DMS79 treated with DMSO at 0.1 percent for 48 hours (cell line): ENCODE measurements around the gene PROSER2.

ENCODE experiments used
- DNase-seq: peaks from one replicate; lab custom pipeline; 2025; lab: John Stamatoyannopoulos, UW

The PROSER2 gene

GRCh38 chr10:11805792-11806191 is 17.4 kb upstream of the PROSER2 start:
- DNase-seq: no peak

- no peak for DNase-seq
Measured at GRCh38 chr10:11806706-11807105, 16.4 kb upstream of the PROSER2 start.

- DNase-seq: no peak
Measured at GRCh38 chr10:11808808-11809207, 14.3 kb upstream of the PROSER2 start.

- DNase-seq: no peak
Measured at GRCh38 chr10:11810313-11810766, 12.8 kb upstream of the PROSER2 start.

GRCh38 chr10:11810973-11811372 is 12.2 kb upstream of the PROSER2 start:
- DNase-seq: no peak

- no peak for DNase-seq
Measured at GRCh38 chr10:11813177-11813576, 10.0 kb upstream of the PROSER2 start.

- no peak for DNase-seq
Measured at GRCh38 chr10:11813855-11814567, 9.1 kb upstream of the PROSER2 start.

GRCh38 chr10:11819027-11819426 is 4.1 kb upstream of the PROSER2 start:
- DNase-seq: no peak

GRCh38 chr10:11822026-11822756 is 965 bp upstream of the PROSER2 start:
- no peak for DNase-seq

- DNase-seq: no peak
Measured at GRCh38 chr10:11822809-11823121, 391 bp upstream of the PROSER2 start.

GRCh38 chr10:11823989-11824346 is 812 bp downstream of the PROSER2 start:
- DNase-seq: no peak

- DNase-seq: no peak
Measured at GRCh38 chr10:11824376-11824775, 1.2 kb downstream of the PROSER2 start.

- no peak for DNase-seq
Measured at GRCh38 chr10:11824825-11825224, 1.7 kb downstream of the PROSER2 start.

- no peak for DNase-seq
Measured at GRCh38 chr10:11825796-11826414, 2.7 kb downstream of the PROSER2 start.

GRCh38 chr10:11827006-11827405 is 3.9 kb downstream of the PROSER2 start:
- no peak for DNase-seq

- DNase-seq: no peak
Measured at GRCh38 chr10:11827414-11827813, 4.3 kb downstream of the PROSER2 start.

GRCh38 chr10:11828682-11829284 is 5.6 kb downstream of the PROSER2 start:
- DNase-seq: no peak

- DNase-seq: no peak
Measured at GRCh38 chr10:11830836-11831519, 7.8 kb downstream of the PROSER2 start.

GRCh38 chr10:11831520-11831951 is 8.4 kb downstream of the PROSER2 start:
- no peak for DNase-seq

GRCh38 chr10:11832042-11832441 is 8.9 kb downstream of the PROSER2 start:
- no peak for DNase-seq

GRCh38 chr10:11835061-11835460 is 11.9 kb downstream of the PROSER2 start:
- DNase-seq: no peak

- no peak for DNase-seq
Measured at GRCh38 chr10:11835704-11836103, 12.5 kb downstream of the PROSER2 start.
